Peyer's patch (tissue), 4 donors: ENCODE measurements around the gene MMP21.

Source experiments
- POLR2A ChIP-seq, 2 donors: fragments of 450-650 bp; IDR thresholded peaks; one replicate each; pipeline ENCODE4 v1.5.1; 2017; ENCODE audit warnings: antibody characterized with exemption in 2 of 2, mild to moderate bottlenecking in 2 of 2, moderate library complexity in 2 of 2
- TF ChIP-seq, protein P1 (sequence below), 6 experiments: fragments of 450-650 bp in 4 of 6; fragments of 200-600 bp in 2 of 6; sonication (generic) in 1 of 6; IDR thresholded peaks; one replicate each; pipeline ENCODE4 v1.5.1; 2017 to 2019; ENCODE audit warnings: antibody characterized with exemption in 6 of 6, mild to moderate bottlenecking in 3 of 6, moderate library complexity in 1 of 6

DNA sequence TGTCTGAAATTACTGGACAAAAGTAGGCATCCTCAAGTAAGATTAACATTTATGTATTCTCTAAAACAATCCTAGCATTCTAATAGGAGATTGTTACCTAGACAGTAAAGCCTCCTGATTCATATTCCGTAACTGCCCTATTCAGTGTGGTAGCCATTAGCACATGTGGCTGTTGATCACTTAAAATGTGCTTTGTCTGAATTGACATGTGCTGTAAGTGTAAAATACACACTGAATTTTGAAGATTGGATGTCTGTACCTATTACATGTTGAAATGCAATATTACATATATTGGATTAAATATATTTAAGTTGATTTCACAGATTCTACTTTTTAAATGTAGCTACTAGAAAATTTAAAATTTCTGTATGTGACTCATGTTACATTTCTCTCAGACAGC lies 41.5 kb downstream of the MMP21 start:
- TF ChIP-seq, protein P1, sequence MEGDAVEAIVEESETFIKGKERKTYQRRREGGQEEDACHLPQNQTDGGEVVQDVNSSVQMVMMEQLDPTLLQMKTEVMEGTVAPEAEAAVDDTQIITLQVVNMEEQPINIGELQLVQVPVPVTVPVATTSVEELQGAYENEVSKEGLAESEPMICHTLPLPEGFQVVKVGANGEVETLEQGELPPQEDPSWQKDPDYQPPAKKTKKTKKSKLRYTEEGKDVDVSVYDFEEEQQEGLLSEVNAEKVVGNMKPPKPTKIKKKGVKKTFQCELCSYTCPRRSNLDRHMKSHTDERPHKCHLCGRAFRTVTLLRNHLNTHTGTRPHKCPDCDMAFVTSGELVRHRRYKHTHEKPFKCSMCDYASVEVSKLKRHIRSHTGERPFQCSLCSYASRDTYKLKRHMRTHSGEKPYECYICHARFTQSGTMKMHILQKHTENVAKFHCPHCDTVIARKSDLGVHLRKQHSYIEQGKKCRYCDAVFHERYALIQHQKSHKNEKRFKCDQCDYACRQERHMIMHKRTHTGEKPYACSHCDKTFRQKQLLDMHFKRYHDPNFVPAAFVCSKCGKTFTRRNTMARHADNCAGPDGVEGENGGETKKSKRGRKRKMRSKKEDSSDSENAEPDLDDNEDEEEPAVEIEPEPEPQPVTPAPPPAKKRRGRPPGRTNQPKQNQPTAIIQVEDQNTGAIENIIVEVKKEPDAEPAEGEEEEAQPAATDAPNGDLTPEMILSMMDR (IDR thresholded peaks at IDR 0.05): no peak
- TF ChIP-seq POLR2A (IDR thresholded peaks at IDR 0.05): no peak
